Measurements from ENCODE around the gene ATP7B.

The ATP7B gene

DNA sequence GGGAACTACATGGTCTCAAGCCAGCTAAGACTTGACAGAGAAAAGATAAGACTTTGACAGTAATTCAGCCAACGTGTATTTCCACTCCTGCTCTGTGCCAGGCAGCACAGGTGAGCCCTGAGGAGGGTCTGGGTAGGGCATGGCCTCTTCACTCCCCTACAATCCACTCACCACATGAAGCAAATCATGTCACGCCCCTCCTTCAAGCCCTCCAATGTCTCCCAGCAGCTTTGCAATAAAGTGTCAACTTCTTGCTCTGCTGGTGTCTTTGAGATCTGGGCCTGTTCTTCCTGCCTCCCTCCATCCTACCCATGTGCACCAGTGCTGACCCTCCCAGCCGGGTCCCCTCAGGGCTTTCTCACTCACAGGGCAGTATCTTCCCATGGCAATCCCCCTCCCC, 91.0 kb downstream of the ATP7B start:
- TF ChIP-seq GATA3 (IDR thresholded peaks at IDR 0.05; ENCODE audit: low read depth, low read length) (no peak), GATA2 (IDR thresholded peaks at IDR 0.05; ENCODE audit: low read depth, low read length) (no peak)

DNA sequence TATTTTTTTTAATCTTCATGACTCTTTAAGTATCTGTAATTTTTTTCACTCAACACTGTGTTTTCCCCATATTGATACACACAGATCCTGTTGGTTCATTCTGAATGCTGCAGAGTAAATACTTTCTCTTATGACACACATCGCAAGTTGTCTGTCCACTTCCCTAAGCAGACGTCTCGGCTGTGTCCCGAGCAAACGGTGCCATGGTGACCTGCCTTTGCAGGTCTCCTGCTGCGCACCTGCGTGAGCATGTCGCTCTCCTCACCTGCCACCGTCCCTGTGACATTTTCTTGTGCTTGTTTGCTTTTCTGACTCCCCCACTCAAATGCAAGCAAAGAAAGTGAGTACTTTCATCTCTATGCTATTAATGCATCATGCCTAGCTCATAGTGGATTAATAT, 91.7 kb downstream of the ATP7B start:
- TF ChIP-seq GATA3 (IDR thresholded peaks at IDR 0.05; ENCODE audit: low read depth, low read length) (no peak), GATA2 (IDR thresholded peaks at IDR 0.05; ENCODE audit: low read depth, low read length) (no peak)

DNA sequence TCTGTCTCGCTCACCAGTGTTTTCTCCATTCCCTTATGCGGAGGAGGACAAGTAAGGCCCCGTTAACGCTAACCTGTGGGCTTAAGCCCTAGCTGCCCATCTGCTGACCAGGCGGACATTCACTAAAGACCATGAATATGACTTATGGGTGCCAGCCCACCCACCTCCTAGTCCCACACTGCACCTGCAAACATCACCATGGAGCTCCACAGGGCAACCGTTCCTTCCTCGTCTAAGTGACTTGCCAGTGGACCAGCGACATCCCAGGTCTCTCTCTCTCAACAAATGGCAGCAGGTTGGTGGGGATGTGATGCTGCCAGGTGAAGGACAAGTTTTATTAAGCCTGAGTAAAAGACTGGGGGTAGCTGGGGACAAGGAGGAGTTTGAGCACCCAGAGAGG, 94.3 kb downstream of the ATP7B start:
- TF ChIP-seq GATA2 (IDR thresholded peaks at IDR 0.05; ENCODE audit: low read depth, low read length) (no peak), GATA3 (IDR thresholded peaks at IDR 0.05; ENCODE audit: low read depth, low read length) (no peak)

DNA sequence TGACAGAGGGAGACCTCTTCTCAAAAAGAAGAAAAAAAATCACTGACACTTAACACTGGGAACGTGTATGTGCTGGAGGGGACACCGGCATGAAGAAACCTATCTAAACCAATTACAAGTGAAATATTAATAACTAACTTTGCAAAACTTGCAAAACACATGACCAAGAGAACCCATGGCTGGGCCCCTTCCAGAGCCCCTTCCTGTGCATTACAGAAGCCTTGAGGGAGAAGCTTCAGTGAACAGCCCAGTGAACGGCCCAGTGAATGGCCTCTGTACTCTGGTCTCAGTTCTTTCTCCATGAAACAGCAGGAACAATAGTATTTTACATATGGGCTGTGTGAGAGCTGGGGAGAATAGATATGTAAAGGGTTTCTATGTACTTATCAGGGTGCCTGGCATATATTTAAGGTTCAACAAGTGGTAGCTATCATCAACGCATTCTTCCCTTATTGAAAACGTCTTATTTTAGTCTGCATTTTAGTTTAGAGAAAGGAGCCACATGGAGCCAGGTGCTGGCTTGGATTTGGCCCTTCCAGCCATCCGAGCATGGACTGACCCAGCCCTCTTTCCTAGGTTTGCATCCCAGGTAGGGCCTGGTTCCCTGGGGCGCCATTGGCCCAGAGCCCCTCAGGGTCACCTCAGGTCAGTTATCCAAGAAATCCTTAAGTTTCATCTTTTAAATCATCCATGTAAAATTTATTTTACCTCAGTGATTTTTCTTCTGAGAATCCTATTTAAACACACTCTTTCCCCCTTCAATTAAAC, 95.0 kb downstream of the ATP7B start:
- no peak for TF ChIP-seq GATA3 (IDR thresholded peaks at IDR 0.05; ENCODE audit: low read depth, low read length)
- no peak for TF ChIP-seq GATA2 (IDR thresholded peaks at IDR 0.05; ENCODE audit: low read depth, low read length)

DNA sequence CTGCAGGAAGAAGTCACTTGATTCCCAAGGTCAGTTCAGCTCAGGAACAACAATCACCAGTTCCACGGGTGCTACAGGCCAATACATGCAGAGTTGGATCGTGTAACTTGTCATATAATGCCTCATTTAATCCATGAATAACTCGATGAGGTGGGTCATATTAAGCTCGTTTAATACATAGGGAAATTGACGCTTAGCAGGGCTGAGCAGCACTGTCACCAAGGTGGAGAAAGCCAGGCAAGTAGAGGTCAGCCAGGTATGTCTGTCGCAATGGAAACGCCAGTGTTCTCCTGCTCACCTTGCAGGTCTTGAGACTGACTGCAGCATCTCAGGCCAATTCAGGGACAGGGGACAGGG, 97.1 kb downstream of the ATP7B start:
- TF ChIP-seq GATA2 (IDR thresholded peaks at IDR 0.05; ENCODE audit: low read depth, low read length) (no peak), GATA3 (IDR thresholded peaks at IDR 0.05; ENCODE audit: low read depth, low read length) (no peak)

DNA sequence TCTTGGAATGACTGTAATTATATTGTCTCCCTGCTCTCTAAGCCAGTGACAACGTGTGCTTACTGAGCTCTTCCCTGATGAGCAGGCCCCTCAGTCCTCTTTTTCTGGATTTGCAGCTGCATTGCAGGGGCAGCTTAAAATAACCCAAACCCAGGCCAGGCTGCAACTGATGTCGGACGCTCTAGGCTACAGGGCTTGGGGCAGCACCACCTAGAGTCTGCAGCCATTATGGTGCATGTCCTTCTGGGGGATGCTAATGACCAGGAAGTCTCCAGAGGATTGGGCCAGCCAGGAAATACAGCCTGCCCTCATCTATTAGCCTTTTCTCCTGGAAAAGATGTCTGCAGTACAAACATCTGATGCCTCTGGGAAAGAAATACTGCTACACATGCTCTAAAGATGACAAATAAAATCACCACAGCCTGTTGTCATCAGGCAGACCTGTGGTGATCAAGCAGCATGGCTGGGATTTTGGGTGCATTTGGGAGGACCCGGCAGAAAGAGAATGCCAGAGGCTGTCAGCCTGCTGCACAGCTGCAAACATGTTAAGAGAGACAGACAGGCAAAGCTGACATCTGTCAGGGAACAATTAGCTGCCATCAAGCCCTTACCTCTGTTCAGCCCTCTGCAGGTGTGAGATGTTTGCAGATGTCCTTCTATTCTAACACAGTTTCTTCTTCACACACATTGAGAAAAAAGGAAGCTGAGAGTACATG, 97.7 kb downstream of the ATP7B start:
- TF ChIP-seq GATA2 (IDR thresholded peaks at IDR 0.05; ENCODE audit: low read depth, low read length) (no peak), GATA3 (IDR thresholded peaks at IDR 0.05; ENCODE audit: low read depth, low read length) (no peak)

DNA sequence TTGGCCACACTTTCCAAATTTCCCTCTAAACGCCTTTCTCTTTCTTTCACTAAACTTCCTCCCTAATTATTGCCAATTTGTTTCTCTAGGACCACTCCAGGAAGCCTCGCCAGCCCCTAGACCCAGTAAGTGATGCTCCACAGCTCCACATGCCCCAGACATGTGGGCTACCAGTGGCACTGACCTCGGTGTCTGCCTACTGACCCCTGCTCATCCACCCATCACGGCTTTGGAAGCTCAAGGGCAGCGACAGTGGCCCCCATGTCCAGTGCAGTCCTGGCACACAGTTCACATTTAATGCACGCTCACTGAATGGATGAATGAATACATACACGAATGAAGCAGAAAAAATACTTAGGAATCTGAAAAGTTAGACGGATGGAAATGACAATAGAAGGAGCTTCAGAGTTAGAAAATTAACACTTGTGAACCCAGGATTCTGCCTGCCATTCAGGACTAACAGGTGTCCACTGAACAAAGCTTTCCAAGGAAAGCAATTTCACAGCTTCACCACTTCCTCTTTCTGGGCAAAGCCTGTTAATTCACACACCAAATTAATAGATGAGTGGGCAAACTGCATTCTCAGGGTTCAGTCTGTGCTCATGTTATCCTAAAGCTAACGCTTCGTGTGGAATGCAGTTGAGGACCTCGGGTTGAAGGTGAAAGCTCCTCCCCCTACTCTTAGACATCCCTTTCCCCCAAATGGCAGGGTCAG, 98.6 kb downstream of the ATP7B start:
- TF ChIP-seq GATA3 (IDR thresholded peaks at IDR 0.05; ENCODE audit: low read depth, low read length) = no peak
- TF ChIP-seq GATA2 (IDR thresholded peaks at IDR 0.05; ENCODE audit: low read depth, low read length) = no peak

DNA sequence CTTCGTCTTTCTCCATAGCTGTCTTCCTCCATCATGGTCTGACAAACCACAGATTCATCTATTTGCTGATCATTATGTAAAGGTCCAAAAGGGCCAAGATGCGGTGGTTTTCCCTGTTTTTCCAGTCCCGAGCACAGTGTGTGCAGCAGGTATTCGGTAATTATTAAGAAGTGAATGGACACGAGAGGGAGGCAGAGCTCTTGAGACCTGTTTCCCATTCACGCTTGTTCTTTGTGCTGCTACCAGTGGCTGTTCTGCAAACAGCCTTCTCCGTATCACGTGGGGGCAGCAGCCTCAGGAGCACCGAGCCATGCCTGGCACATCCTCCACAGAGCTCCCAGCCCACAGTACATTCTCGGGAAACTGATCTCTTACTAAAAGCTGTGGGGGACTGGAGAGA, 99.2 kb downstream of the ATP7B start:
- TF ChIP-seq GATA3 (IDR thresholded peaks at IDR 0.05; ENCODE audit: low read depth, low read length) (no peak), GATA2 (IDR thresholded peaks at IDR 0.05; ENCODE audit: low read depth, low read length) (no peak)

DNA sequence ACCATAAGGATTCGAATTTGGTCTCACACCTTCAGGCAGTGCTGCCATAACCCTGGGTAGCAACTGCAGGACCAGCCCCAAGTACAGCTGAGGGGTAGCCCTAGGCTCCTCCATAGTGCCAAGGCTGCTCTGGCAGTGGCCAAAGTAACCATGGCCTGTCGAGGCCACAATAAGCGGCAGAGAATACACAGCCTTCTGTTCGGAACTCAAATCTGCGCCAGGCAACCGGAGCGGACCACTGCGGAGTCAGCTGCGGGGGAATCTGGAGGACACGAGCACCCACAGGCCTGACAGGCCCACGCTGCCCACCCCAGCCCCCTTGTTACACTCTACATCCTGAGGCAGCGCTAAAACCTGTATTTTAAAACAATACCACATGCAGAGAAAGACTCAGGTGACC, 100.7 kb downstream of the ATP7B start:
- TF ChIP-seq GATA2 (IDR thresholded peaks at IDR 0.05; ENCODE audit: low read depth, low read length) = no peak
- TF ChIP-seq GATA3 (IDR thresholded peaks at IDR 0.05; ENCODE audit: low read depth, low read length) = no peak

DNA sequence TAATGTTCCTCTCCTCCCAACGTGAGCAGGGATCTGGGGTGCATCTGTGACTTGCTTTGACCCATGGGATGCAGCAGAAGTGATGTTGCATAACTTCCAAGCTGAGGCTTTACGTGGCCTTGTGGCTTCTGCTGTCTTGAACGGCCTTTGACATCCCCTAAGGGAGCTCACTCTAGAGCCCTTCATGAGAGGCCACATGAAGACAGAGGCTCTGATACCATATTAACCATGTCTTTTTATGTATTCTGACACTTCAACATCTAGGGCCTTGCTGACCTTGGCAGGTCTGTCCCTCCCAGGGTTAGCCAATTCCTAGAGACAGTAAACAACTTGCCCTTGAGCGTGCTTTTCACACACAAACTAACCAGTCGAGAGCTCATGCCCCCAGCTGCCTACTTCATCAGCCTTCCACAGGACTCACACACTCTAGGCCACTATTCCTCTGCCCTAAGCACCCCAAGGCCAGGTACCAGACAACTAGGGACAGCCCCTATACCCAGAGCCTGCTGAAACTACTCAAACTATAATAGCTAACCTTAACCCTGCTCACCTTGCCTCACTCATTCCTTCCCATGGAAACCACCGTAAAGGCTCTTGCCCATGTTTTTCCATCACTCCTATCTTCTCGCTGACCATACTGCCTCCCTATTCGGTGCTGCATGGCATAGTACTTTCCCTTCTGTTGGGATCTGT, 104.1 kb downstream of the ATP7B start:
- no peak for TF ChIP-seq GATA3 (IDR thresholded peaks at IDR 0.05; ENCODE audit: low read depth, low read length)
- TF ChIP-seq GATA2 (IDR thresholded peaks at IDR 0.05; ENCODE audit: low read depth, low read length) = no peak

DNA sequence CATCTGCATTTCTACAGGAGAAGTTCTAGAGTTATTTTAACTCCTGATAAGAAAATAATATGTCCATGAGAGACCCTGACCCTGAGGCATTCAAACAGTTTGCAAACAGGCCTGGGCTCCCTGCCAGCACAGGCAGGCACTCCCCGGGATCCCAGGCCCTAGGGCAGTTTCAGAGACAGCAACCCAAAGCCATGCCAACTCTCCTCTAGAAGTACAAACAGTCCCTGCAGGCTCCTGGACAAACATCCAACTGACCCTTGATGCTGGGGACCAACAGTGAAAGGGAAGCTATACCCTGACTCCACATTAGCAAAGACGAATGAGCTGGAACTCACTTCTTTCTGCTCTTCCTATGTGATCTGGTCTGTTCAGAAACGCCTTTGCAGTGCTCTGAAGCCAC, 104.7 kb downstream of the ATP7B start:
- TF ChIP-seq GATA3 (IDR thresholded peaks at IDR 0.05; ENCODE audit: low read depth, low read length) (no peak), GATA2 (IDR thresholded peaks at IDR 0.05; ENCODE audit: low read depth, low read length) (no peak)

DNA sequence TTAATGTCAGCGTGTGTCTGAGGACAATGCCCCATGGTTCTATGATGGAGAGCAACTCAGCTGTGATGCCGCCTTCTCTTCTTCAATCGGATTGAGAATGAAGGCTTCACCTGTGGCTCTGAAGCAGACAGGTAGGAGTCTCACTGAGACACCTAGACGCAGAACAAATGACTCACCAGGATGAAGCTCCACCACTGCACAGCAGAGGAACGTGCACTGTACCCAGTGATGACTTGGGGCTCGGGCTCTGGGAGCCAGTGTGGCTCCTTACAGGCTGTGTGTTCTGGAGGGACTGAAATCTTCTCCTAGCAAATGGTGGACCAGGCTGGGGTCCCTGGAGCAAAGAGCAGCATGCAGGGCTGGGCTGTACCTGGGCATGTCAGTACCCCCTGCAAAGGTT, 105.5 kb downstream of the ATP7B start:
- TF ChIP-seq GATA3 (IDR thresholded peaks at IDR 0.05; ENCODE audit: low read depth, low read length) (no peak), GATA2 (IDR thresholded peaks at IDR 0.05; ENCODE audit: low read depth, low read length) (no peak)

DNA sequence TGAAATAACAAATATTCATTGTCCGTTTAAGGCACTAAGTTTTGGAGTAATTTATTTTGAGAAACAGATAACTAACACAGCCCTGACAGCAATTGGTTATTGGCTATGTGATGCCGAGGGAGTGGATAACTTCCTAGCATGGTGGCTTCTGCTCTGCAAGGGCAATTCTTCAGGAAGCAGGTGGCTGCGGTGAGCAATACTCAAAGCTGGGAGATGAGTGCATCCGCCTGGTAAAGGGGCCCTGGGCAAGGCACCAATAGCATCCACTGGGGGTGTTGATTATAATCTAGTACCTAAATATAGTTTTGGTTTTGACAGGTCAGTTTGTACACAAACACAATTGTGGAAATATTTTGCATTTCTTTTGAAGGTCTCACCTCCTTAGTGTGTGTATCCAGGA, 108.5 kb downstream of the ATP7B start:
- TF ChIP-seq GATA2 (IDR thresholded peaks at IDR 0.05; ENCODE audit: low read depth, low read length) (no peak), GATA3 (IDR thresholded peaks at IDR 0.05; ENCODE audit: low read depth, low read length) (no peak)

DNA sequence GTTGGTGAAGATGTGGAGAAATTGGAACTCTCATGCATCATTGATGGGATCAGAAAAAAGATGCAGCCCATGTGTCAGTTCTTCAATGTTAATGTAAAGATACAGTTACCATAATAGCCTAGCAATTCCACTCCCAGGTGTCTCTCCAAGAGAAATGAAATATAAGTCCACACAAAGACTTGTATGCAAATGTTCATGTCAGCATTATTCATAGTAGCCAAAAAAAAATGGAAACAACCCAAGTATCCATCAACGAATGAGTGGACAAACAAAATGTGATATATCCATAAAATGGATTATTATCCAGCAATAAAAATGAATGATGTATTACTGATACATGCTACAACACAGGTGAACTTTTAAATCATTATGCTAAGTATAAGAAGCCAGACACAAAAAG, 110.8 kb downstream of the ATP7B start:
- no peak for TF ChIP-seq GATA3 (IDR thresholded peaks at IDR 0.05; ENCODE audit: low read depth, low read length)

Measured in SH-SY5Y (cell line).